Psoas muscle (tissue), 8 donors: ENCODE measurements around the gene GDAP2. TPM values are rescaled to one million over a fixed set of nuclear protein-coding genes. Genes with fewer than 3 reads are reported as not detected.

ENCODE experiments used
- ATAC-seq, 4 donors: fragments of 200-7000 bp; cut with Tn5 transposase; one replicate each; pipeline ENCODE4 v1.9.1; 2020; ENCODE audit warnings: moderate library complexity in 3 of 4, mild to moderate bottlenecking in 2 of 4
- DNase-seq, 2 donors: peaks; one replicate each; pipeline ENCODE4 v3.0.0-alpha.2; 2020
- H3K27ac ChIP-seq: fragments of 200-600 bp; one replicate; pipeline ENCODE4 v1.8.0; 2022
- H3K27me3 ChIP-seq, 3 donors: fragments of 200-600 bp in 1 of 3; one replicate each; pipeline versions ENCODE4 v1.6.1 to v1.8.0; 2013 to 2022; ENCODE audit warnings: low read length in 2 of 3, mild to moderate bottlenecking in 2 of 3, moderate library complexity in 1 of 3; ENCODE audit not compliant: insufficient read depth in 3 of 3
- H3K36me3 ChIP-seq, 2 donors: fragments of 200-600 bp in 1 of 2; one replicate each; pipeline versions ENCODE4 v1.6.1 to v1.8.0; 2013 to 2022; ENCODE audit warnings: low read depth in 1 of 2, mild to moderate bottlenecking in 1 of 2, moderate library complexity in 1 of 2; ENCODE audit not compliant: insufficient read depth in 1 of 2
- H3K4me1 ChIP-seq: fragments of 200-600 bp; one replicate; pipeline ENCODE4 v1.8.0; 2022
- H3K4me3 ChIP-seq: fragments of 200-600 bp; one replicate; pipeline ENCODE4 v1.8.0; 2022; ENCODE audit warnings: mild to moderate bottlenecking
- H3K9me3 ChIP-seq: fragments of 200-600 bp; one replicate; pipeline ENCODE4 v1.8.0; 2022
- CTCF ChIP-seq: fragments of 200-600 bp; IDR thresholded peaks from one replicate; pipeline ENCODE4 v1.8.0; 2022; ENCODE audit warnings: antibody characterized with exemption
- WGBS, 3 donors: extraction: QIAGEN DNeasy Blood & Tissue Kit; methylation state at CpG; one replicate each; pipeline versions ENCODE4 v1.1.6 to v1.1.7; 2013; 5-methylcytosine and 5-hydroxymethylcytosine counted together
- intact Hi-C, 2 donors: fragments of 100-400 bp; cut with DNase I; formaldehyde crosslinking; loops; one replicate each; pipeline versions ENCODE4 v1.11.0 to v1.14.2; 2022
- polyA plus RNA-seq, 3 donors: library from polyadenylated mRNA; stranded (reverse); fragments of 200-250 nt; gene quantifications; one replicate each; pipeline ENCODE4 v1.2.3, GENCODE V29; 2013
- total RNA-seq, 4 donors: library from RNA; stranded (reverse); fragmentation: NEBNext Ultra II Directional in 2 of 4; extraction: Animal tissue kit (Norgen Biotek cat#: 25700) in 2 of 4; gene quantifications; one replicate each; pipeline versions ENCODE4 v1.2.1 to v1.2.4, GENCODE V29; 2021 to 2023
- donor health status: healthy with polysubstance abuse.
- donor health status: DM: no; HTN: no; CAD: no; lungs with moderate emphysema.
- donor health status: Bipolar disorder and iron deficiency.
- donor health status: healthy.
- donor health status: DM: yes; HTN: yes; CAD: no.
- donor health status: DM: no; HTN: no; CAD: no.
- donor health status: DM: no; HTN: no; CAD: no.
- donor health status: DM: yes; HTN: yes; CAD: no.

Gene GDAP2
- total and polyA plus RNA-seq, 7 donors = 2.4 to 12.2 (median 9.3) TPM

- ATAC-seq (no peak), DNase-seq (no peak)
- intact Hi-C loops = loop anchor here in 1 of 2 donors (5.0 kb wide), 1 partner anchor 78 kb away; no protein-coding TSS in a partner anchor
- Histone ChIP-seq H3K4me3 (no peak overlapping the region), H3K4me1 (no peaks in the 10 kb centered on the region), H3K27me3 (no peaks in the 10 kb centered on the region), H3K9me3 (no peaks in the 10 kb centered on the region), H3K36me3 (peaks cover 5 to 100% of the 10 kb centered on the region in 2 donors), H3K27ac (no peak overlapping the region)
- 93 to 98% (median 97%) methylated on average over 1 of the region's 1 CpG for WGBS, 3 donors
- TF ChIP-seq CTCF = no peak
These were observed 50.1 kb downstream of the GDAP2 start for GRCh38 chr1:117879284-117879683.

GRCh38 chr1:117877823-117878222 is 51.6 kb downstream of the GDAP2 start:
- Histone ChIP-seq H3K4me1 (no peaks in the 10 kb centered on the region), H3K9me3 (peaks cover 3% of the 10 kb centered on the region), H3K27ac (no peak overlapping the region), H3K27me3 (no peaks in the 10 kb centered on the region), H3K36me3 (peaks cover 10 to 100% of the 10 kb centered on the region in 2 donors), H3K4me3 (no peak overlapping the region)
- 87 to 100% (median 93%) methylated on average over 1 of the region's 1 CpG for WGBS, 3 donors
- TF ChIP-seq CTCF = no peak
- DNase-seq = no peak
- intact Hi-C loops = loop anchor here in 1 of 2 donors (5.0 kb wide), 1 partner anchor 79 kb away; no protein-coding TSS in a partner anchor
- no peak for ATAC-seq

- H3K27me3 ChIP-seq = no peaks in the 10 kb centered on the region
- H3K4me1 ChIP-seq = no peaks in the 10 kb centered on the region
- ATAC-seq = no peak
- DNase-seq = no peak
- peaks cover 3% of the 10 kb centered on the region for H3K9me3 ChIP-seq
- H3K27ac ChIP-seq = no peak overlapping the region
- peaks cover 14 to 99% of the 10 kb centered on the region in 2 donors for H3K36me3 ChIP-seq
- TF ChIP-seq CTCF = no peak
- intact Hi-C loops = no loop called here
- no peak overlapping the region for H3K4me3 ChIP-seq
These were observed 58.4 kb downstream of the GDAP2 start for GRCh38 chr1:117871013-117871412.

GRCh38 chr1:117861694-117862093 is 67.7 kb downstream of the GDAP2 start:
- ATAC-seq (no peak), DNase-seq (no peak)
- TF ChIP-seq CTCF = no peak
- intact Hi-C loops = no loop called here
- 75 to 83% (median 76%) methylated on average over 2 of the region's 2 CpGs for WGBS, 3 donors
- H3K4me3 ChIP-seq = no peak overlapping the region
- H3K27ac ChIP-seq = no peak overlapping the region
- no peaks in the 10 kb centered on the region for H3K4me1 ChIP-seq
- peaks cover 12 to 54% of the 10 kb centered on the region in 2 donors for H3K36me3 ChIP-seq
- no peaks in the 10 kb centered on the region for H3K27me3 ChIP-seq
- H3K9me3 ChIP-seq = no peaks in the 10 kb centered on the region

- Histone ChIP-seq H3K9me3 (no peaks in the 10 kb centered on the region), H3K4me3 (no peak overlapping the region), H3K27me3 (no peaks in the 10 kb centered on the region), H3K4me1 (no peaks in the 10 kb centered on the region), H3K36me3 (peaks cover 10 to 48% of the 10 kb centered on the region in 2 donors), H3K27ac (no peak overlapping the region)
- no peak for DNase-seq
- WGBS, 3 donors = 50 to 74% (median 54%) methylated on average over 2 of the region's 2 CpGs
- no peak for ATAC-seq
- TF ChIP-seq CTCF = no peak
- intact Hi-C loops = no loop called here
These were observed 68.4 kb downstream of the GDAP2 start for GRCh38 chr1:117860896-117861610.
